ENCODE measurements around the gene CFAP74.

GRCh38 chr1:1971688-1972087 lies 31.9 kb downstream of the CFAP74 start:
- TF ChIP-seq CTCF (conservative IDR thresholded peaks at IDR 0.05; ENCODE audit: low read length) (no peak), EZH2phosphoT487 (IDR thresholded peaks at IDR 0.05; ENCODE audit: borderline replicate concordance) (no peak)
